GM21528 (cell line): Measurements from ENCODE around the gene ZNF814.
A peak's percentile ranks its signal among the peaks of the same experiment; 100 is the strongest.
"Not testable (repeated sequence)": the region's sequence is repeated elsewhere in the genome, so short reads cannot be mapped to it uniquely, and the experiment has no call there.

Experiments
- ATAC-seq: cut with Tn5 transposase; IDR thresholded peaks from one replicate; pipeline ENCODE4 v1.9.1; 2021; ENCODE audit warnings: mild to moderate bottlenecking, moderate library complexity; ENCODE audit not compliant: unreplicated experiment, low FRiP score

The ZNF814 gene

DNA sequence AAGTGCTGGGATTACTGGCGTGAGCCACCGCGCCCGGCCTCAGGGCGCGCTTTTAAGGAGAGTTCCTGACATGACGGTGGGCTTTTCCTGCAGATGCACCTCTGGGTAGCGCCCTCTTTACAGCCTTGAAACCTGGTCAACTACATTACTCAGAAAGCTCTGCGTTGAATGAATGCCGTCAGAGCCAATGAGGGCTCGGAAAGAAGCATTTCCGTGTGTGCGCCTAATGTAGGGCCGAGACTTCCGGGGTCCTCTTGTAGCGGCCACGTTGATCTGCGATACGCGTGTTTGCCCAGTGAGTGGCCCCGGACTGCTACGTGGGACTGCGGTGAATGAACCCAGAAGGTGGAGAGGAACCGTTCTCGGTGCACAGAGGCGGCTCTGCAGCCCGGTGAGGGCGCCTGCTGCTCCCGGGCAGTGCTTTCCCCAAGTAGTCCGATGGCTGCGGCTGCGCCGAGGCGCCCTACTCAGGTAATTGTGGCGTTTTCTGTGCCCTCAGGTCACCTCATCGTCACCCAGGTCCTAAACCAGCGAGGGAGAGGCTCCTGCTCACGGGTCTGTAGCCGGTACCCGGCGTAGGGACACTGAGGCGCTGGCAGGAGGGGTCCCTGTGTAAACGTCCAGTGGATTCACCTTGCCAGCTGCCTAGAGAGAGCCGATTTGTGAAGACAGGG lies 69.2 kb downstream of the ZNF814 start:
- peak; percentile 78 for ATAC-seq

DNA sequence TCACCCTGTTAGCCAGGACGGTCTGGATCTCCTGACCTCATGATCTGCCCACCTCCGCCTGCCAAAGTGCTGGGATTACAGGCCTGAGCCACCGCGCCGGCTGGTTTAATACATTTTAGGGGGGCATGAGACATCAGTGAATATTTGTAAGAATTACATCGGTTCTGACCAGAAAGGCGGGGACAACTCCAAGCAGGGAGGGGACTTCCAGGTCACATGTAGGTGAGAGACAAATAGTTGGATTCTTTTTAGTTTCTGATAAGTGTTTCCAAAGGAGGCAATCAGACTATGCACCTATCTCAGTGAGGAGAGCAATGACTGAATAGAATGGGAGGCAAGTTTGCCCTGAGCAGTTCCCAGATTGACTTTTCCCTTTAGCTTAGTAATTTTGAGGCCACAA lies 70.5 kb downstream of the ZNF814 start:
- ATAC-seq, result no peak

DNA sequence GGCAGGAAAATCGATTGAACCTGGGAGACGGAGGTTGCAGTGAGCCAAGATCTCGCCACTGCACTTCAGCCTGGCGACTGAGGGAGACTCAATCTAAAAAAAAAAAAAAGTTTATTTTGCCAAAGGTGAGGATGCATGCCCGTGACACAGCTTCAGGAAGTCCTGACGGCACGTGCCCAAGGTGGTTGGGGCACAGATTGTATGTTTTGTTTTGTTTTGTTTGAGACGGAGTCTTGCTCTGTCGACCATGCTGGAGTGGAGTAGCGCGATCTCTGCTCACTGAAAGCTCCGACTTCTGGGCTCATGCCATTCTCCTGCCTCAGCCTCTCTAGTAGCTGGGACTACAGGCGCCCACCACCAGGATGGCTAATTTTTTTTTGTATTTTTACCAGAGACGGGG lies 70.9 kb downstream of the ZNF814 start:
- no peak for ATAC-seq

DNA sequence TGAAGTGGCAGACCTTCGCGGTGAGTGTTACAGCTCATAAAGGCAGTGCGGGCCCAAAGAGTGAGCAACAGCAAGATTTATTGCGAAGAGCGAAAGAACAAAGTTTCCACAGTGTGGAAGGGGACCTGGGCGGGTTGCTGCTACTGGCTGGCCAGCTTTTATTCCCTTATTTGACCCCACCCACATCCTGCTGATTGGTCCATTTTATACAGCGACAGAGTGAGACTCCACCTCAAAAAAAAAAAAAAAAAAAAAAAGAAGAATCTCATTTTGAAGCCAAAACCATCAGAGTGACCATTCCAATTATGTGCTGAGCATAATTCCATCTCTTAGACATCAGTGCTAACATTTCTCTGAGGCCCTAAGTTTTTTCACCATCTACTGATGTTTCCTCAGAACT lies 72.2 kb downstream of the ZNF814 start:
- no peak for ATAC-seq

DNA sequence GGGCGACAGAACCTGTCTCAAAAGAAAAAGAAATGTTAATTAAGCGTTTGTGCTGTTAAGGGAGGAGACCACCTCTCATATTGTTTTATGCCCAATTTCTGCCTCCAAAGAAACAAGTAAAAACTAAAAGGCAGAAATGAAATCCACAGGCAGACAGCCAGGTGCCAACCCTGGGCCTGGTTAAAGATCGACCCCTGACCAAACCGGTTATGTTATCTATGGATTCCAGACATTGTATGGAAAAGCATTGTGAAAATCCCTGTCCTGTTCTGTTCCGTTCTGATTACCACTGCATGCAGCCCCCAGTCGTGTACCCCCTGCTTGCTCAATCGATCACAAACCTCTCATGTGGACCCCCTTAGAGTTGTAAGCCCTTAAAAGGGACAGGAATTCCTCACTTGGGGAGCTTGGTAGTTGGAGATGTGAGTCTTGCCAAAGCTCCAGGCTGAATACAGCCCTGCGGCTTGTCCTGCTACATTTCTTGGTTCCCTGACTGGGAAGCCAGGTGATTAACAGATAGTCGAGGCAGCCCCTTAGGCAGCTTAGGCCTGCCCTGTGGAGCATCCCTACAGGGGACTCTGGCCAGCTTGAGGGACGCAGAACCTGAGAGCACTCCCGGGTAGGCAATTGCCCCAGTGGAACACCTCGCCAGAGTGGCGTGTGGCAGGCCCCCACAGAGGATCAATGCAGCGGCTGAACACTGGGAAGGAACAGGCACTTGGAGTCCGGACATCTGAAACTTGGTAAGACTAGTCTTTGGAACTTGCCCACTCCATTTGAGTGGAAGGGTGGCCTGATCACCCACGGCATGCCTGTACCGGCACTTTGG lies 73.4 kb downstream of the ZNF814 start:
- ATAC-seq, result no peak

DNA sequence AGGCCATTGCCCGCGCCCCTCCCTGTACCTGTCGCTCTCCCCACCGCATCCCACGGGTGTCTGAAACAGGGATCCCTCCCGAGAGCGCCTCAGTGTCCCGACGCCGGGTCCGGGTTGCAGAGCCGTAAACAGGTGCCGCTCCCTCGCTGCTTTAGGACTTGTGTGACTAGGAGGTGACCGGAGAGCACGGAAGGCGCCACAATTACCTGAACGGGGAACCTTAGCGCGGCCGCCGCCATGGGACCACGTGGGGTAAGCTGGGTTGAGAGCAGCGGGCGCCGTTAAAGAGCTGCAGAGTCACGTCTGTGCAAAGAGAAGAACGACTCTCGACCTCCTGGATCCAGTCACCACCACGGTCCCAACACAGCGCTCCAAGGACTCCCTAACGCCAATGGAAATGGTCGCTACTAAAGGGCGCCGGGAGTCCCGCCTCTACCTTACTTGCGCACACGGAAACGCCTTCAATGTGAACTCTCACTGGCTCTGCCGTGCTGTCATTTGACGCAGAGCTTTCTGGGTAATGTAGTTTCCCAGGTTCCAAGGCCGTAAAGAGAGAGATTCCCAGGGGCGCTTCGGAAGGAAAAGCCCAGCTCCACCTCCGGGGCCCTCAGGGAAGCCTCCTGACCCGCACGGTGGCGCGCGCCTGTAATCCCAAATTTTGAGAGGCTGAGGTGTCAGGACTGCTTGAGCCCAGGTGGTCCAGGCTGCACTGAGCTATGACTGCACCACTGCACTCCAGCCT lies 74.2 kb downstream of the ZNF814 start, which contains the start of gene ZNF552:
Gene ZNF552, minus strand, starts transcription at position 409 of the 742 bp plus-strand sequence. Its CDS starts 170 bp downstream, at position 239.
- peak; percentile 66 for ATAC-seq

DNA sequence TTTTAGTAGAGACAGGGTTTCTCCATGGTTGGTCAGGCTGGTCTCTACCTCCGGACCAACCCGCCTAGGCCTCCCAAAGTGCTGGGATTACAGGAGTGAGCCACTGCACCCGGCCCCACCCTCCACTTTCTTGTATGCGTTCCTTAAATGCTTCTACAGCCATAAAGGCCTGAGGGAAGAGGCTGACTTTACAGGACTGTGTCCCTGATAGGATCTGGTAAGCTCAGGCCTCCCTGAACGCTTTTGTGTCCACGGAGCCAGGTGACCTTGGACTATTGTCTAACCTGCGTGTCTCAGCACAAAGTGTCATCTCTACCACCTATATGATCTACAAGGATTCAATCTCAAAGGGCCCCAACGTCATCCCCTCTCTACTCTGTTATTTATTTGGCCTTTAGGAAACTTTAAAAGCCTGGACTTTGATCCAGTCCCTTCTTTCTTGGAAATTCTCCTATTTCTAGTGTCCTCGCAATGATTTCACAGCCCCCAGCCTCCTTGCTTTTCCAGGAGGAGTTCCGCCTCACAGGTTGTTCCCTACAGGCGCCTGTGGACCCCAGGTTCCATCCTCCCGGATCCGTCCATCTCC lies 74.8 kb downstream of the ZNF814 start:
- no peak for ATAC-seq

DNA sequence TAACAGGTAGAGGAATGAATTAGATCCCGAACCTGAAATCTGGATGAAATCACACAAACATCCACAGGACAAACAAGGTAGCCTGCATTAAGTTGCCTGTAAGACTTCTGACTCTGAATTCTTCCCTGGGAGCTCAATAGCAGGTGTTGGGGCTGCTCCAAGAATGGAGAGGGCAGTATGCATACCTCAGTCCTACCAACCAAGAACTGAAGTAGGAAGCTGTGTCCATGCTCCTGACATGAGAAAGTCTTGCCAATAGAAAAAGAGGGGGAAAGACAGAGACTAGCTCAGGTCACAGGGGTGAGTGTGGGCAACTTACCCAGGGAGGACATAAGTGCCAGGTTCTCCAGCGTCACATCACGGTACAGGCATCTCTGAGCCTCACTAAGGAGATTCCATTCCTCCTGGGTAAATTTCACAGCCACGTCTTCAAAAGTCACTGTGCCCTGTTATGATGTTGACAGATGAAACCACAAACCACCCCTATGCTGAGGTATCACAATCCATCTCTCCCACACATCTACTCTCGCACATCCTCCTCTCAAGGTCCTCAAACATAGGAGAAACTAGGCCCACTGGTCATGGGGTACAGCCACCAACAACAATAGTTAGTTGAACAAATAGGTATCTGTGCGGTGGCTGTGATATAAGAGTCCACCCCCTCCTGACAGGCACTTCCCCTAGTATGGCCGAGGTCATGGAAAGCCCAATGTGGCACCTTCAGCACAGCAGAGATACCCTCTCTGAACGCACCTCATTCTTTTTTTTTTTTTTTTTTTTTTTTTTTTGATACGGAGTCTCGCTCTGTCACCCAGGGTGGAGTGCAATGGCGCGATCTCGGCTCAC lies 75.6 kb downstream of the ZNF814 start:
- ATAC-seq, result not testable (repeated sequence)

DNA sequence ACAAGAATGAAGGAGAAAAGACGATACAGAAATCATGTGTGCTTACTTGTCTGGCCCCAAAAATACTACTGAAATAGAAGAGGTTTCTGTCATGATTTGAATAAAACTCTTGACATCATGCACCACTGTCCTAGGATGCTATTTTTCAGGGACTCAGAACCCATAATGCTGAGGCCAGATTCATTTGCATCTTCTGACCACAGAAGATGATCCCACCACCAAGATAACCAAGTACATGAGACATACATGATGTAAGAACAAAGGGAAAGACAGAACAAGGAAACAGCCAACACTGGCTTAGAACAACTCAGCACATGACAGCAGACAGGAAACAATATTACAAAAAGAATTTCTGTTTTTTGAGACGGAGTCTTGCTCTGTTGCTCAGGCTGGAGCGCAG lies 76.6 kb downstream of the ZNF814 start:
- no peak for ATAC-seq

DNA sequence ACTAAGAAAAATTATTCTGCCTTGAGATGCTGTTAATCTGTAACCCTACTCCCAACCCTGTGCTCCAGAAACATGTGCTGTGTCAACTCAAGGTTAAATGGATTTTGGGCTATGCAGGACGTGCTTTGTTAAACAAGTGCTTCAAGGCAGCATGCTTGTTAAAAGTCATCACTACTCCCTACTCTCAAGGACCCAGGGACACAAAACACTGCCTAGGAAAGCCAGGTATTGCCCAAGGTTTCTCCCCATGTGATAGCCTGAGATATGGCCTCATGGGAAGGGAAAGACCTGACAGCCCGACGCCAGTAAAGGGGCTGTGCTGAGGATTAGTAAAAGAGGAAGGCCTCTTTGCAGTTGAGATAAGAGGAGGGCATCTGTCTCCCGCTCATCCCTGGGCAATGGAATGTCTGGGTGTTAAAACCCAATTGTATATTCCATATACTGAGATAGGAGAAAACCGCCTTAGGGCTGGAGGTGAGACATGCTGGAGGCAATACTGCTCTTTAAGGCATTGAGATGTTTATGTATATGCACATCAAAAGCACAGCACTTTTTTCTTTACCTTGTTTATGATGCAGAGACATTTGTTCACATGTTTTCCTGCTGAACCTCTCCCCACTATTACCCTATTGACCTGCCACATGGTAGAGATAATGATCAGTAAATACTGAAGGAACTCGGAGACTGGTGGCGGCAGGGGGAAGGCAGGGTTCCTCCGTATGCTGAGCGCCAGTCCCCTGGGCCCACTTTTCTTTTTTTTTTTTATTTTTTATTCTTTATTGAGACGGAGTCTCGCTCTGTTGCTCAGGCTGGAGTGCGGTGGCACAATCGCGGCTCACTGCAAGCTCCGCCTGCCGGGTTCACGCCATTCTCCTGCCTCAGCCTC lies 78.2 kb downstream of the ZNF814 start:
- ATAC-seq, result not testable (repeated sequence)

DNA sequence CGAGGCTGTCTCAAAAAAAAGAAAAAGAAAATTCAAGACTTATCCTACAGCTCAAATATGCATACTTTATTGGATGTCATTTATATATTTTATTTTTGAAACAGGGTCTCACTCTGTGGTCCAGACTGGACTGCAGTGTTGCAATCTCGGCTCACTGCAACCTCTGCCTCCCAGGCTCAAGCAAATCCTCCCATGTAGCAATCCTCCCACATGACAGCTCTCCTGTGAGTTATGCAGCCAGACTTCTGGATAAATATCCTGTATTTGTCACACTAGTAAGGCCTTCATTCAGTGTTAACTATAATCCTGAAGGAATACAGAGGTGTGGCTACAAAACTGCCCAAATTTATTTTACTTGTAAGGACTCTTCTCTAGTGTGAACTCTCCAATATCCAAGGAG lies 81.3 kb downstream of the ZNF814 start:
- ATAC-seq, result no peak

DNA sequence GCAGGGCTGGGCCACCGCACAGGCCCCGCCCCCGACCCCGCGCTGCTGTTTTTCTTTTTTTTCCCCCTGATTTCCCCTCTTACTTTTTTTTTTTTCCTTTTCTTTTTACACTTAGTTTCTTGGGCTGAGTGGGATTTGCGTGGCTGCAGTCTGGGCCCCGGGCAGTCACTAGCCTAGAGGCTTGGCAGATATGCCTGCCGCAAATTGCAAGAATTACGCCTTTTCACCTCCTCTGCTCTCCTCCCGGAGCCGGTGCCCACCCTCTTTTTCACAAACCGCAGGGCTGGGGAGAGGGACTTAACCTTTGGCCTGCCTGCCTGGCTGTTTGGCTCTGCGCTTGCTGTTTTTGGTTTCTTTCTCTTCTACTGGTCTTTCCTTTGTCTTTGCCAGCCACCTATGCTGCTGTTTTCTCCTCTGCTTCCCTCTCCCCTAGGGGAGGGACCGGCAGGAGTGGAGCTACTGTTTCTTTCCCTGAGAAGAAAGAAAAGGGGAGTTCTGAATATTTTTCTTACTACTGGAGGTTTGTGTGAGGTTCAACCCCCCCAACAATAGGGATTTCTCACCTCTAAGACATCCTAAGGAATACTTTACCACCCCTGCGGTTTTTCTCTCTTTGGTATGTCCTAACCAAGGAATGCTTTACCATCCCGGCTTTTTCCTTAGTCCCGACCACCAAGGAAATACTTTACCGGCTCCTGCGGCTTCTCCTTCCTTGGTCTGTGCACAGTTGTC lies 85.1 kb downstream of the ZNF814 start:
- ATAC-seq, result no peak

DNA sequence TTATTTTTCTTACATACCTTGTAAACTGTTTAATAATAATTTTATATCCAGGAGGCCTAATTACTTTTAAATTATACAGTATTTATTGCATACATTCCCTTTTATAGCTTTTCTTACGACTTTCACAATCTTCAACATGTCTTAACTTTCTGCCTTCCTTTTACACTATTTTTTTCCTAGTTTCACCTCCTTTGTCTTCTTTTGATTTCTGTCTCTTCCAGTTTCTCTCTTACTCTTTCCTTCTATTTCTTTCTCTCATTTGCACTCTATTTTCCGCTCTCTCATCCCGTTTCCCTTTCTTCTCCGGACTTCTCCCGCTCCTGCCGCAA lies 85.6 kb downstream of the ZNF814 start:
- no peak for ATAC-seq

DNA sequence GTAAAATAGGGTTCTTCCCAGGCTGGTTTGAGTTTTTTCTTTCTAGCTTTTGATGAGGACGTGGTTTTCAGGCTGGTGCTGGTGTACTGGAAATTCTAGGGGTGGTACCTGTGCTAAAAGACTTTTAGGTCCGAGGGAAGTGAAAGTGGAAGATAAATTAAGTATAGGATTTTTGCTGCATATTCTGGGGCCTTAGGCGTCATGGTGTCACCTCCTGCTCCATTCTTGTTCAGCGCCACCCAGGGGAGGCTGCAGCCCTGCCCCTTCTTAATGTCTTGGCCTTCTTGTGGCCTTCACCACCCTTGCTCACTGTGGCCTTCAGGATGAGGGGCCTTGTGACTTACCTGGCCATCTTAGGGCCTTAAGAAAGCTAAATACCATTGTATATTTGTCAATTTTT lies 86.6 kb downstream of the ZNF814 start:
- ATAC-seq, result no peak

DNA sequence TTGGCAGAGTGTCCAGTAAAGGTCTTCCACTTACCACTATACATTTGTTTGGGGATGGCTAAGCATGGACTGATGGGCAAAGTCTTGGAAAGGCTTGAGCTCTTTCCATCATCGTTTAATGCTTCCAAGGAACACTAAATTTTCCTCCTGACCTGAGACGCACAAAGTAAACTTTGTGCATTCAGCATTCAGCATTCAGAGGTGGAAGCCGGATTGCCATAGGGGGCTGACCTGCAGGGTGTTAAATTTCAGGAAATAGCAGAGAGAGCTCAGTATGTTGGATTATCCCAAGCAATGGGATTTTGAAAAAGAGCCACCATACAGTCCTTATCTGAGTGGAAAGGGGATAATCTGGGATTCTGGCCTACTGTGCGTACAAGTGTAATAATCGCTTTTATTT lies 88.1 kb downstream of the ZNF814 start:
- ATAC-seq, result no peak
